ENCODE data around the gene TNIK.
A peak's percentile ranks its signal among the peaks of the same experiment; 100 is the strongest.

GRCh38 chr3:171347301-171348039, 112.7 kb downstream of the TNIK start:
- TF ChIP-seq POLR2A (IDR thresholded peaks at IDR 0.05; ENCODE audit: low read depth, low read length) (no peak), SPI1 (IDR thresholded peaks at IDR 0.05; ENCODE audit: low read depth, low read length) (peak; percentile 35), POLR2AphosphoS5 (IDR thresholded peaks at IDR 0.05; ENCODE audit: low read depth, low read length) (no peak)

Data from GM12891 (cell line).